GM19395 (cell line): Measurements from ENCODE around the gene TOP3A.
"Not testable (repeated sequence)": the region's sequence is repeated elsewhere in the genome, so short reads cannot be mapped to it uniquely, and the experiment has no call there.

Experiments used
- ATAC-seq: cut with Tn5 transposase; IDR thresholded peaks from one replicate; pipeline ENCODE4 v1.9.1; 2021; ENCODE audit warnings: mild to moderate bottlenecking, moderate library complexity; ENCODE audit not compliant: unreplicated experiment

Gene TOP3A

DNA sequence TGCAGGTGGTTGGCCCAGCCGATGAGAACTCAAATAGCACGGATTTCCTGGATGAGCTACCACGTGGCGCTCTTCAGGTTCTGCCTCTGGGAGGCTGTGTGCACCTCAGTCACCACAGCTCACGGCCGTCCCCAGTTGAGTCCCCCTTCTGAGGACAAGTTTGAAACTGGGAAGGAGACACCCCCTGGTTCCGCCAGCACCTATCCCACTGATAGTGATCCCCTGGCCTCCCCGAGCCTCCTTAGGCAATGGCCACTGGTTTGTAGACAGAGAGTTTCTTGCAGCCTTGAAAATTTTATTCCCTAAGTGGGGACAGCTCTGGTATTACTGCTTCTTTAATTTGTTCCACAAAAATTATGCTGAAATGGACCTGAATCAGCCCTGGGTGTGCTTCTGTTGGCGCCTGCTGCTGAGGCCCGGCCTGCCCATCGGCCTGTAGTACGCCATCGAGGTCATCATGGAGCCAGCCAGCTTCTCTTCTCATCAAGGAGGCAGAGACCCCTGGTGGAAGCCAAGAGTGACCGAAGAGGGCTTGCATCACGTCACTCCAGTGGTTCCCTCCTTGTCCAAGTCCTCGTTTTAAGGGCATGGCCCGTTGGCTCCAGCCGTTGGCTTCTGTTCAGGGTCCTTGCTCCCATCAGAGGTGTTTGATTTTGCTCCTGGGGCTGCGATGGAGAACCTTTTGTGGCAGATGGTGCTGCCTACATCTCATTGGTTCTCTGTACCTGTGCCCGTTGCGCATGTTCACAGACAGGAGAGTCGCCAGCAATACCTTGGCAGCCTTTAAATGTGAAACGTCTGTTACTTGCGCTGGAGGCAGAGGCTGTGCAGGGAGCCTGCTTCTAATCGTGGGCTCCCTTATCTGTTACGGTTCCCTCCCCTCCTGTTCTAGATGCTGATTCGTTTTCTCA lies 9.6 kb upstream of the TOP3A start:
- no peak for ATAC-seq

DNA sequence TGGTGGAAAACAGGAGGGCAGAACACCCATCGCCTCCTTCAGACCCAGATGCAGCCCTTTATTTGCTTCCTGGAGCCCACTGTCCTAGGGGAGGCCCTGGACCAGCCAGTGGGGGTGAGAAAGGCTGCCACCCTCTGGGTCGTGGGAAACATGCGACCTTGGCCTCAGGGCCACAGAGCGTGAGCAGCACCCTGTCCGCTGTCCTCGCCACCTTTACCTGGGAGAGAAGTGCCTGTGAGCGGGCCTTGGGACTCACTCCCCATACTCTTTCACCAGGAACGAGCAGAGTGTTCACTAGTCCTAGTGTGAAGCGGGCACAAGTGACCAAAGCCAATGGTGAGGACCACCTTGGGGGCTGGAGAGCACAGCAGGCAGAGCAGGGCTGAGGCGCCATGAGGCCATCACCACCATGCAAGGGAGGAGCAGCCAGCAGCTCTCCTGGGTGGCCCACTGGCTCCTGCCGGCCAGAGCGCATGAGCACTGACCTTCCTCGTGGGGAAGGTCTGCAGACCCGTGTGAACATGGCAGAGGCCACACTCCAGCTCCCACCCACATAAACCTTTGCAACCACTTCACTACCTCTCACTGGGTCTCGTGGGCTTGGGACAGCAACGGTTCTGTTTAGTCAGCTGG lies 8.8 kb upstream of the TOP3A start:
- ATAC-seq: no peak

DNA sequence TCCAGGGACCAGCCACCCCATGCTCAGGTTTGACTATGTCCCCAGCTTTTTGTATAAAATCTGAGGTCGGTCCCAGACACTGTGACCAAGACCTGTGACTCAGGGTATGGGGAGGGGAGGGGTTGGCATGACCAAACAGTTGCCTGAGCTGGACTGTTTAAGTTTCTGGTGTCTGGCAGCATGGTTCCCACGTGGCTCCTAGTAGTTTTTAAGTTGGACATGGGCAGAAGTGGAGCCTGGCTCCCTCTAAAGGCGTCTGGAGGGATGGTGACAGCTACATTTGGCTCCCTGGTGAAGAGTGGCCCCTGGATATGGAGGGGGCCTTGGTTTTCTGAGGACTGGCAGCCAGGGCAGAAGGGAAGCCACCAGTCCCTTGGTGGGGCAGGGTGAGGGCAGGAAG lies 8.2 kb upstream of the TOP3A start:
- ATAC-seq: no peak

DNA sequence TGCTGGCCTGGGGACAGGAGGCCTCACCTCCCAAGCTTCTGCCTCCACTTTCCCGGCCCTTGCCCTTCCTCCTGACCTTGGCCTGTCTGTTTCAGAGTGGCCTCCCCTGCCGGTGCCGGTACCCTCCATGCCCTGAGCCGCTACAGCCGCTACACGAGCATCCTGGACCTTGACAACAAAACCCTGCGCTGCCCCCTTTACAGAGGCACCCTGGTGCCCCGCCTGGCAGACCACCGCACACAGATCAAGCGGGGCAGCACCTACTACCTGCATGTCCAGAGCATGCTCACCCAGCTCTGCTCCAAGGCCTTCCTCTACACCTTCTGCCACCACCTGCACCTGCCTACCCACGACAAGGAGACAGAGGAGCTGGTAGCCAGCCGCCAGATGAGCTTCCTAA lies 7.7 kb upstream of the TOP3A start:
- ATAC-seq: no peak

DNA sequence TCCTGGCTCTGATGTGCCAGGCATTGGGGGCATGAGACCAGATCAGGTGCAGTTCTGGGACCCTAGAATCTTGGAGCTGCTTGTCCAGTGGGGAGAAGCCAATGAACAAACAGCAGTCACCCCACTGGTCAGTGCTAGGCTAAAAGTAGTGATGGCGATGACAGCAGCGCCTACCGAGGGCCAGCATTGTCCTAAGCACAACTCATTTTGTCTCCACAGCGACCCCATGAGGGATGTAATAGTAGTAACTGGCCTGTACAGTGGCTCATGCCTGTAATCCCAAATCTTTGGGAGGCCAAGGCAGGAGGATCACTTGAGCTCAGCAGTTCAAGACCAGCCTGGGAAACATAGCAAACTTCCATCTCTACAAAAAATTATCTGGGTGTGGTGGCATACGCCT lies 6.5 kb upstream of the TOP3A start:
- no peak for ATAC-seq

DNA sequence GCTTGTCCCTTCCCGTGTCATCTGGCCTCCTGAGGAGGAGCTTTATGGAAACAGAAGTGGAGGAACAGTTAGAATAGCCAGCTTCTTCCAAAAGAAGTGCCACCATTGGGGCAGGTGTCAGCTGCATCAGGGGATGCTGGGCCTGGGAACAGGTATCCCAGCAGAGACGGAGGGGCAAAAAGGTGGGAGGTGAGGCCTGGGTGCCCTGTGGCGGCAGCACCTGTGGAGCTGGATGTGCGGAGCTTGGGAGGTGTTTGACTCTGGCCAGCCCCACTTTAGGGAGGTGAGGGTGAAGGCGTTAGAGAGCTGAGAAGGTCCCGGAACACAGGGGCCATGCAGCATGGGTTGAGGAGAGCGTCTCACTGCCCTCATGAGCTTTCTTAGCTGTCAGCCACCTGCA lies 5.5 kb upstream of the TOP3A start:
- no peak for ATAC-seq

DNA sequence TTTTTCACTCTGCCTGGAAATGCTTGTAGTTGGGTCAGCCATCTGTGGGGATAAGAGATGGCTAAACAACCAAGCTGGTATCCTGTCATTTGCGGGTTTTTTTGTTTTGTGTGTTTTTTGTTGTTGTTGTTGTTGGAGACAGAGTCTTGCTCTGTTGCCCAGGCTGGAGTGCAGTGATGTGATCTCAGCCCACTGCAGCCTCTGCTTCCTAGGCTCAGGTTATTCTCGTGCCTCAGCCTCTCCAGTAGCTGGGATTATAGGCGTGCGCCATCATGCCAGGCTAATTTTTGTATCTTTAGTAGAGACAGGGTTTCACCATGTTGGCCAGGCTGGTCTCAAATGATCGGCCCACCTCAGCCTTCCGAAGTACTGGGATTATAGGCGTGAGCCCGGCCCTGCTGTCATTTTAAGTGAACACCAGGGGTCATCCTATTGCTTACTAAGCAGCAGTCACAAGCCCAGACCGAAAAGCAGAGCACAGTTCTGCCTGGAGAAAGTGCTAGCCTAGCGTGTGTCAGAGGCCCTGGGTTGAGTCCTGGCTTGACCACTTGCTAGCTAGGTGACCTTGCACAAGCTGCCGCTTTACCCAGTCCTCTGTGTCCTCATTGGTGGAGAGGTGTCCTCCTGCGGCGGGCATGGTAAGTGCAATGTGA lies 4.9 kb upstream of the TOP3A start:
- ATAC-seq: no peak

DNA sequence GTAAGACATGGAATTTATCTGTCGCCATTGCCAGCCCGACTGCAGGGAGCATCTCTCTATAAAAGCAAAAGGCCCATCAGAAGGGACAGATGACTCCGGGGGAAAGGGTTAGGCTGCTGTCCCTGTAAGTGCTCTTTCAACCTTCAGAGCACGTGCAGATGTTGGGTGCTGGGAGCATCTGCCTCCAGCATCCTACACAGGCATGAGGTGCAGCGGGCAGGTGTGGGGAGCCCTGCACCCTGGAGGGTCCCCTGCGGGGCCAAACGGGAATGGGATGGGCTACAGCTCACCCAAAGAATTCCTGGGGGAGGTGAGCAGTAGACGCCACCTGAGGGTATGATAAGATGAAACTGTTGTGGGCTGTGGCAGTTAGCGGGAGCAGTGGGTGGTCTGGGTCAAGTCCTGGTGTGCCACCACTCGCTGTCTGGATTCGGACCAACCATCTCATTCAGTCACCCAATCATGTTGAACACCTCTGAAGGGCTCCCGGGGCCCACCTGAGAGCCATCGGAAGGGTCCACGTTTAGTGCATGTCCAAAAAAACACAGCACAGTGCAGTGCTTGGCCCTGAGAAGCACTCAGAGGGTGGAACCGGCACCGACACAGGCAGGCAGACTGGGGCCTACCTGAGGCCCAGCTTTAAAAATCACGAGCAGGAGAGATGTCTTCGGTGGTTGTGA lies 4.1 kb upstream of the TOP3A start:
- ATAC-seq: no peak

DNA sequence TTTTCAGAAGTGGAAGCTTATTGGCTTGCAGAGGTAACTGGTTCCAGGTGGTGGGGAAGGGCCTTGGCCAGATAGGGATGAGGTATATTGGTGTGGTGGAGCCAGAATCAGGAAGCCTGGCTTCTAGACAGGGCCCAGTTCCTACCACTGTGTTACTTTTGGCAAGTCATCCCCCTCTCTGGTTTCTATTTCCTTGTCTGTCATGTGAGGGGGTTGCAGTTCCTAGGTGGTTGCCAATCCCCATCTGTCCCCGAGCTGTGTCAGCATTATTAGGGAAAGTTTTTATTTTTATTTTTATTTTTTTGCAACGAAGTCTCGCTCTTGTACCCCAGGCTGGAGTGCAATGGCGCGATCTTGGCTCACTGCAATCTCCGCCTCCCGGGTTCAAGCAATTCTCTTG lies 3.3 kb upstream of the TOP3A start:
- no peak for ATAC-seq

DNA sequence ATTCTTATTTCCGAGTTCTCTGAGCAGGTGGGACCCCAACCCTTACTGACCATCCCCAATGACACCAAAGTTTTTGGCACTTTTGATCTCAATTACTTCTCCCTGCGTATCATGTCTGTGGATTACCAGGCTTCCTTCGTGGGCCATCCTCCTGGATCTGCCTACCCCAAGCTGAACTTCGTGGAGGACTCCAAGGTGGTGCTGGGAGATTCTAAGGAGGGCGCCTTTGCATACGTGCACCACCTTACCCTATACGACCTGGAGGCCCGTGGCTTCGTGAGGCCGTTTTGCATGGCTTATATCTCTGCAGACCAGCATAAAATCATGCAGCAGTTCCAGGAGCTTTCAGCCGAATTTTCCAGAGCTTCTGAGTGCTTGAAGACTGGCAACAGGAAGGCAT lies 1.2 kb upstream of the TOP3A start:
- no peak for ATAC-seq

DNA sequence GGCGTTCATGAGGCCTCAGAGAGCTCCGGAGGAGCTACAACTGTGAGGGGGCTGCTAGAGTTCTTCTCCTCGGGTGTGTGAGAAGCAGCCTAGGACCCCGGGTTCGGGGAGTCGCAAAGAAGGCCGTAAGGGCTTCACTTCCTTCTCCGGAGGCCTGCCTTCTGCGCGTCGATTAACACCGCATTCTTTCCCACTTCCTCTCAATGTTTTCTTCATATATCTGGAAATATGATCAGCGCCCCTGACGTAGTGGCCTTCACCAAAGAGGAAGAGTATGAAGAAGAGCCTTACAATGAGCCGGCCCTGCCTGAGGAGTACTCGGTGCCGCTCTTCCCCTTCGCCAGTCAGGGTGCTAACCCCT lies 748 bp upstream of the TOP3A start:
- peak; percentile 6 for ATAC-seq

DNA sequence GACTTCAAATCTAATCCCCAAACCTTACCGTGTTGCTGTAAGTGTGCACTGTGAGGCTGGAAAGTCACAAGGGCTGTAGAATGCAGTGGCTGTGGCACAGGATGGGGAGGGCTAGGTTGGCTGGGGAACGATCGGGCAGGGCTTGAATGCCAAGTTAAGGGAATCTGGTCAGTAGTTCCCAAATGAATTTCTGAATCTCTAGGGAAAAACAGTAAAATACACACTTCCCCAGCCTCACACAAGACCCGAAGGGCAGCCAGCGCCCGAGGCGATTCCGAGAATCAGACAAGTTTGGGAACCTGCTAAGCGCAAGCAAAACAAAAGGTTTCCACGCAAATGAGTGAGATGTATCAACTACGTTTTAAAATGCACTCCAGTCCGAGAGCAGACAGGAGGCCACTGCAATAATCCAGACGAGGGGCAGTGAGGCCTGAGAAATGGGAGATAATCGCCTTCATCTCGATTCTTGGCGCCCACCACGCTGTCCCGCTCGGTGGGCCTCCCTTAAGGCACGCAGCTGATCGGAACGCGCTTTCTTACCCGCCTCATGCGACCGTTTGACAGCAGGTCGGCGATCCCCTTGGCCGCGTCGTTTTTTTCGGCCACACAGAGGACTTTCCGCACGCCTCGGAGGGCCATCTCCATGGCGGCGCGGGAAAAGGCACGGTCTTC lies 599 bp downstream of the TOP3A start:
- ATAC-seq: peak; percentile 28

DNA sequence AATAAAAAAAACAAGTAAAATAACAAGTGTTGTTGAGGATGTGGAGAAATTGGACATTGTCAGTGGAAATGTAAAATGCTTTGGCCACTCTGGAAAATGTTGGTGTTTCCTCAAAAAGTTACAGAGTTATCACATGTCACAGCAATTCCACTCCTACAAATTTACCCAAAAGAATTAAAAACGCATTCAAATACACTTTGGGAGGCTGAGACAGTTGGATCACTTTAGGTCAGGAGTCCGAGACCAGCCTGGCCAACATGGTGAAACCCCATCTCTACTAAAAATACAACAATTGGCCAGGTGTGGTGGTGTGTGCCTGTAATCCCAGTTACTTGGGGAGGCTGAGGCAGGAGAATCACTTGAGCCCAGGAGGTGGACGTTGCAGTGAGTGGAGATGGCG lies 5.6 kb downstream of the TOP3A start:
- ATAC-seq: no peak

DNA sequence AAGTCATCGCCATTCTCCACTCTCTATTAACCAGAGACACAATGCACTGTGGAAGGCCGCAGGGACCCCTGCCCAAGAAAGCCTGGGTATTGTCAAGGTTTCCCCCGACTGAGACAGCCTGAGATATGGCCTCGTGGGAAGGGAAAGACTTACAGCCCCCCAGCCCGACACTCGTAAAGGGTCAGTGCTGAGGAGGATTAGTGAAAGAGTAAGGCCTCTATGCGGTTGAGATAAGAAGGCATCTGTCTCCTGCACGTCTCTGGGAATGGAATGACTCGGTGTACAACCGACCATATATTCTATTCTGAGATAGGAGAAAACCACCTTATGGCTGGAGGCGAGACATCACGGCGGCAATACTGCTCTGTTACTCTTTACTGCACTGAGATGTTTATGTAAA lies 11.6 kb downstream of the TOP3A start:
- not testable (repeated sequence) for ATAC-seq

DNA sequence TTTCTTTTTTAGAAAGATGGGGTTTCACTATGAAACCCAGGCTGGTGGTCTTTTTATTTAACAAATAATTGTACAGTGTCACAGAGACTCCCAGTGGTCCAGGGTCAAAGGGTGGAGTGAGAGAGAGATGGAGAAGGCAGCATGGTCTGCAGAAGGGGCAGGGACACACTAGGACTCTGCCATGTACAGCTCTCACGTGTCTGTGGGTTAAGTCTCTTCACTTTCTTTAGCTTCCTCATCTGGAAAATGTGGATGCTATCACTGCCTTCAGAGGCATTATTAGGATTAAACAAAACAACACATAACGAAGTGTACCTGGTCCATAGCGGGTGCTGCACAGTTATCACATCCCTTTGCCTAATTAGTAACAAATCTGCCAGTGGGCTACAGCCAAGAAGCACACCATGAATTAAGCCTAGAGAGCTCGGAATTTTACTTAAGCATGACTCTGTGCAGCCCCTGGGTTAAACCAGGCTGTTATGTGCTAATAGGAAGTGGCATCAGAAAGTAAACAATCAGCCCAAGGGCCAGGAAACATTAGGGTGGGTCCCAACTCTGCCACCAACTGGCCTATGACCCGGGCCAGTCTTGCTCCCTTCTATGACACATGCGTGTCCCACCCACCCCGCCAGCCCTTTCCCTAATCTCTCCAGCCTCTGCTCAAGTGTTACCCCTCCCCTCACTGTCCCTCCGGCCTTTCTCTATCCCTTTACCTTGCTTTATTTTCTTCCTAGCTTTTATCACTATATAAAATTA lies 13.9 kb downstream of the TOP3A start:
- ATAC-seq: no peak

DNA sequence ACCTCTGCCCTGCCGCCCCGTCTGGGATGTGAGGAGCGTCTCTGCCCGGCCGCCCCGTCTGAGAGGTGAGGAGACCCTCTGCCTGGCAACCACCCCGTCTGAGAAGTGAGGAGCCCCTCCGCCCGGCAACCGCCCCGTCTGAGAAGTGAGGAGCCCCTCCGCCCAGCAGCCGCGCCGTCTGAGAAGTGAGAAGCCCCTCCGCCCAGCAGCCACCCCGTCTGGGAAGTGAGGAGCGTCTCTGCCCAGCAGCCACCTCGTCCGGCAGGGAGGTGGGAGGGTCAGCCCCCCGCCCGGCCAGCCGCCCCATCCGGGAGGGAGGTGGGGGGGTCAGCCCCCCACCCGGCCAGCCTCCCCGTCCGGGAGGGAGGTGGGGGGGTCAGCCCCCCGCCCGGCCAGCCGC lies 16.7 kb downstream of the TOP3A start:
- not testable (repeated sequence) for ATAC-seq

DNA sequence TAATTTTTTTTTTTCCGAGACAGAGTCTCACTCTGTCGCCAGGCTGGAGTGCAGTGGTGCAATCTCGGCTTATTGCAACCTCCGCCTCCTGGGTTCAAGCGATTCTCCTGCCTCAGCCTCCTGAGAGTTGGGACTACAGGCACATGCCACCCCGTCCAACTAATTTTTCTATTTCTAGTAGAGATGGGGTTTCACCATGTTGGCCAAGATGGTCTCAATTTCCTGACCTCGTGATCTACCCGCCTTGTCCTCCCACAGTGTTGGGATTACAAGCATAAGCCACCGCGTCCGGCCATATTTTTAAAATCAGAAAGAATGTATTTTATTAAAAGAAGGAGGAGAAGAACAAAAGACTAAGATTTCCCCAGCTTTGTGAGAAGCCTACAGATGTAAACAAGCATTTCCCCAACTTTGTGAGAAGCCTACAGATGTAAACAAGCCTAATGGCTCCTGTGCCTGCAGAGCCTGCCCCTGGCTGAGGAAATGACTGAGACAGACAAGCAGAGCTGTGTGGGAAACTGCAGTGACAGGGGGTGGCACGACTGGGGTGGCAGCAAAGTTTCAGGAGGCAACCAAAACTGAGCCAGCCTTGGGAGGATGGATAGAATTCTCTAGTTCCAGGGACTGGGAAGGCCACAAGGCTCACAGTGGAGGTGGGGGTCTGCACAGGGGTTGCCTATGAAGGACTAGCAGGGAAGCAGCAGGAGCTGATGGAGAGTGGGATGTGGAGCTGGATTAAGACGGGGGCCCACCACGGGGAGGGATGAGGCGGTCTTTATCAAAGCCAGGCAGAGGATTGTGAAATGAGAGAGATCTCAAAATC lies 22.9 kb downstream of the TOP3A start:
- no peak for ATAC-seq

DNA sequence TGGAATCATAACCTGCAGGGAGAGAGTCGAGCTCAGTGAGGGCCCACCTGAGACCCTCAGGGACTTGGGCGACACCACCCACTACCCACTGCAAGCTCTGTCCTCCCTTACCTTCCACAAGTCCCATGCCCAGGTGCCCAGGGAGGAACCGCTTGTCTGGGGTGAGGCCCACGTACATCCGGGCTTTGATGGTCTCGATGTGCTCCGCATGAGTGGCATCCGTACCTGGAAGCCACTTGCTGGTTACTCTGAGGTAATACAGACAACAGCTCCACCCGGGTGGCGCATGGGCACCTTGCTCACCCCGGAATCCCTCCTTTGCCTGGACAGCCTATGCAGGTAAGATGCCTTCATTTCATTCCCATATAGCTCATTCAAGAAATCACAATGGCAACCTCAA lies 29.5 kb downstream of the TOP3A start:
- ATAC-seq: no peak

DNA sequence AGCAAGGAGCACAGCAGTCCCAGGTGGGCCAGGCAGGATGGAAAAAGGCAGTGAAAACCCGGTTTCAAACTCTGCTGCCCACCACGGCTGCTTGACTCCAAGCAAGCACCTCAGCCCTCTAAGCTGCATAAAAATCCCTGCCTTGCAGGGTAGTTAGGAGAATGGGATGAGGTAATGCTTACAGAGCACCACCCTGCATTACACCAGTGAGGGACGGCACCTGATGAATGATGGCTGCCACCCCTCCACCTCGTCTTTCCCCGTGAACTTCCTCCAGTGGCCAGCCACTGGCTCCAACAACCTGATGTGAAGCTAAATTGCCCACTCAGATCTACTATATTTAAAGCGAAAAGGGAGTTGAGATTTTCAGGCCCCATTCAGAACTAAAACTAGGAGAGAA lies 33.0 kb downstream of the TOP3A start:
- no peak for ATAC-seq
